H1 (cell line): Measurements from ENCODE around the gene DRC1. TPM values are rescaled to one million over a fixed set of nuclear protein-coding genes. Genes with fewer than 3 reads are reported as not detected.

Experiments used
- BCL11A ChIP-seq, 2 experiments: IDR thresholded peaks; one replicate each; pipeline ENCODE4 v1.6.1; 2011; ENCODE audit warnings: low read depth in 2 of 2, low read length in 2 of 2, mild to moderate bottlenecking in 2 of 2
- BRCA1 ChIP-seq: IDR thresholded peaks from 2 replicates; pipeline ENCODE4 v1.6.1; 2012; ENCODE audit warnings: low read depth, low read length, improper control_type of control experiment
- CBX8 ChIP-seq: fragments of 300-800, 300-1000 bp; sonication (generic); IDR thresholded peaks from 2 replicates; pipeline ENCODE4 v1.7.1; 2016; ENCODE audit warnings: low read depth, low read length, borderline replicate concordance
- MAX ChIP-seq: IDR thresholded peaks from 2 replicates; pipeline ENCODE4 v1.6.1; 2012; ENCODE audit warnings: inconsistent platforms
- NRF1 ChIP-seq: IDR thresholded peaks from 2 replicates; pipeline ENCODE4 v1.6.1; 2011; ENCODE audit warnings: mild to moderate bottlenecking, low read depth, low read length, improper control_type of control experiment
- POU5F1 ChIP-seq: IDR thresholded peaks from 2 replicates; pipeline ENCODE4 v1.6.1; 2011; ENCODE audit warnings: low read depth, mild to moderate bottlenecking, low read length, moderate library complexity
- SUZ12 ChIP-seq: fragments of 200-600 bp; sonication (generic); IDR thresholded peaks from 2 replicates; pipeline ENCODE4 v1.6.1; 2012; ENCODE audit warnings: mild to moderate bottlenecking, inconsistent platforms, low read length, moderate library complexity, mixed read lengths
- polyA plus RNA-seq, 7 experiments: library from polyadenylated mRNA; depleted of rRNA in 3 of 7; stranded (reverse) in 5 of 7; unstranded in 2 of 7; fragments of >200 nt in 5 of 7; fragments of 200-250 nt in 2 of 7; gene quantifications; 1 replicate in 5 of 7; 2 replicates in 1 of 7; 4 replicates in 1 of 7; pipeline versions ENCODE4 v1.2.1 to v1.2.3, GENCODE V29; 2011 to 2013; ENCODE audit warnings: missing spikeins in 2 of 7, mixed read lengths in 2 of 7
- total RNA-seq: library from RNA; stranded (reverse); fragmentation: NEBNext Ultra II Directional; extraction: Animal tissue kit (Norgen Biotek cat#: 25700); gene quantifications from 2 replicates; pipeline ENCODE4 v1.2.1, GENCODE V29; 2021

Gene DRC1
- total and polyA plus RNA-seq, 2 of the 8 experiments (the other 6 are each of a cell fraction or from before 2014, with no cell fraction given): 0.08 TPM; not detected in 1

- TF ChIP-seq SUZ12 (no peak), NRF1 (no peak), BRCA1 (no peak), BCL11A (IDR thresholded peaks at IDR 0.05; ENCODE audit: low read depth in 2 of 2, low read length in 2 of 2) (no peak), MAX (no peak), POU5F1 (no peak), CBX8 (no peak)
- TF ChIP-seq, all 59 proteins: peak for 0
Observed at GRCh38 chr2:26384183-26384582, 17.5 kb upstream of the DRC1 start (continued).
